ENCODE data around the gene SLC1A2. TPM values are rescaled to one million over a fixed set of nuclear protein-coding genes. Genes with fewer than 3 reads are reported as not detected.

Gene SLC1A2
- total RNA-seq, 2 donors from 2014 or later: 7.1 to 13.5 TPM

- WGBS, 2 experiments (ENCODE audit: insufficient coverage in 1 of 2, insufficient read length in 1 of 2): 67% methylated on average over 2 of the region's 2 CpGs; no CpG with 5 or more reads in 1 of the 2 experiments
- Mint-ChIP-seq H3K27ac (no peak overlapping the region), H3K27me3 (ENCODE audit: insufficient read depth) (peaks cover 4% of the 10 kb centered on the region), H3K4me3 (no peak overlapping the region), H3K4me1 (no peaks in the 10 kb centered on the region), H3K36me3 (ENCODE audit: low read depth) (no peaks in the 10 kb centered on the region), H3K9me3 (no peaks in the 10 kb centered on the region)
- DNase-seq: no peak
- no peak overlapping the region for H3K4me3 ChIP-seq (ENCODE audit: low read length)
- H3K9me3 ChIP-seq (ENCODE audit: control insufficient read depth, low read length): no peaks in the 10 kb centered on the region
- H3K4me1 ChIP-seq (ENCODE audit: control insufficient read depth, insufficient read depth, low read length): no peaks in the 10 kb centered on the region
- no peaks in the 10 kb centered on the region for H3K27me3 ChIP-seq (ENCODE audit: control insufficient read depth, insufficient read depth, low read length, poor library complexity, severe bottlenecking)
- H3K9ac ChIP-seq (ENCODE audit: extremely low read depth, low read length, poor library complexity, severe bottlenecking): no peak overlapping the region
- no peak for TF ChIP-seq CTCF (conservative IDR thresholded peaks at IDR 0.05)
- H3K36me3 ChIP-seq (ENCODE audit: control insufficient read depth, insufficient read depth, low read length): no peaks in the 10 kb centered on the region
- no peak overlapping the region for H3K27ac ChIP-seq (ENCODE audit: low read depth, low read length)
Observed at GRCh38 chr11:35257281-35257680, 162.1 kb downstream of the SLC1A2 start.

- H3K36me3 Mint-ChIP-seq (ENCODE audit: low read depth): no peaks in the 10 kb centered on the region
- peaks cover 5% of the 10 kb centered on the region for H3K27me3 Mint-ChIP-seq (ENCODE audit: insufficient read depth)
- Histone ChIP-seq H3K36me3 (ENCODE audit: control insufficient read depth, insufficient read depth, low read length) (no peaks in the 10 kb centered on the region), H3K4me3 (ENCODE audit: low read length) (no peak overlapping the region), H3K27me3 (ENCODE audit: control insufficient read depth, insufficient read depth, low read length, poor library complexity, severe bottlenecking) (no peaks in the 10 kb centered on the region), H3K27ac (ENCODE audit: low read depth, low read length) (no peak overlapping the region), H3K4me1 (ENCODE audit: control insufficient read depth, insufficient read depth, low read length) (no peaks in the 10 kb centered on the region), H3K9ac (ENCODE audit: extremely low read depth, low read length, poor library complexity, severe bottlenecking) (no peak overlapping the region), H3K9me3 (ENCODE audit: control insufficient read depth, low read length) (no peaks in the 10 kb centered on the region)
- no peak overlapping the region for H3K4me3 Mint-ChIP-seq
- TF ChIP-seq CTCF (conservative IDR thresholded peaks at IDR 0.05): no peak
- H3K9me3 Mint-ChIP-seq: no peaks in the 10 kb centered on the region
- DNase-seq: no peak
- no peaks in the 10 kb centered on the region for H3K4me1 Mint-ChIP-seq
- no peak overlapping the region for H3K27ac Mint-ChIP-seq
Observed at GRCh38 chr11:35256296-35256695, 163.1 kb downstream of the SLC1A2 start.

- Mint-ChIP-seq H3K27ac (no peak overlapping the region), H3K36me3 (ENCODE audit: low read depth) (no peaks in the 10 kb centered on the region), H3K27me3 (ENCODE audit: insufficient read depth) (peaks cover 6% of the 10 kb centered on the region), H3K4me1 (no peaks in the 10 kb centered on the region), H3K9me3 (no peaks in the 10 kb centered on the region), H3K4me3 (no peak overlapping the region)
- DNase-seq: no peak
- 93 to 100% methylated on average over 2 of the region's 2 CpGs for WGBS, 2 experiments (ENCODE audit: insufficient coverage in 1 of 2, insufficient read length in 1 of 2)
- no peak overlapping the region for H3K27ac ChIP-seq (ENCODE audit: low read depth, low read length)
- no peak overlapping the region for H3K9ac ChIP-seq (ENCODE audit: extremely low read depth, low read length, poor library complexity, severe bottlenecking)
- no peaks in the 10 kb centered on the region for H3K9me3 ChIP-seq (ENCODE audit: control insufficient read depth, low read length)
- no peaks in the 10 kb centered on the region for H3K4me1 ChIP-seq (ENCODE audit: control insufficient read depth, insufficient read depth, low read length)
- no peak overlapping the region for H3K4me3 ChIP-seq (ENCODE audit: low read length)
- no peak for TF ChIP-seq CTCF (conservative IDR thresholded peaks at IDR 0.05)
- no peaks in the 10 kb centered on the region for H3K27me3 ChIP-seq (ENCODE audit: control insufficient read depth, insufficient read depth, low read length, poor library complexity, severe bottlenecking)
- H3K36me3 ChIP-seq (ENCODE audit: control insufficient read depth, insufficient read depth, low read length): no peaks in the 10 kb centered on the region
Observed at GRCh38 chr11:35255514-35255913, 163.8 kb downstream of the SLC1A2 start.
